Liver (tissue), 3 donors: ENCODE data around the gene BFSP1.

Source experiments
- ATF3 ChIP-seq: IDR thresholded peaks from 2 replicates; pipeline ENCODE4 v1.6.1; 2016; ENCODE audit warnings: antibody characterized with exemption
- CTCF ChIP-seq: fragments of 150-350 bp; IDR thresholded peaks from 2 replicates; pipeline ENCODE4 v1.5.1; 2017; ENCODE audit warnings: improper control_type of control experiment, low read depth, low read length; ENCODE audit not compliant: missing input control
- EGR1 ChIP-seq, 2 donors: IDR thresholded peaks; 2 replicates each; pipeline ENCODE4 v1.6.1; 2016 to 2018; ENCODE audit warnings: antibody characterized with exemption in 2 of 2, low read depth in 2 of 2
- REST ChIP-seq: IDR thresholded peaks from 2 replicates; pipeline ENCODE4 v1.6.1; 2016; ENCODE audit warnings: antibody characterized with exemption, mild to moderate bottlenecking
- YY1 ChIP-seq: IDR thresholded peaks from 2 replicates; pipeline ENCODE4 v1.6.1; 2016; ENCODE audit warnings: antibody characterized with exemption, mild to moderate bottlenecking
- TF ChIP-seq, protein P1 (sequence below): IDR thresholded peaks from 2 replicates; pipeline ENCODE4 v1.6.1; 2016; ENCODE audit warnings: antibody characterized with exemption
- donor health status: healthy.
- donor health status: healthy.

- TF ChIP-seq YY1 = no peak
- no peak for TF ChIP-seq CTCF
- TF ChIP-seq REST = no peak
- TF ChIP-seq EGR1 (IDR thresholded peaks at IDR 0.05; ENCODE audit: low read depth in 2 of 2) = no peak
- TF ChIP-seq, protein P1, sequence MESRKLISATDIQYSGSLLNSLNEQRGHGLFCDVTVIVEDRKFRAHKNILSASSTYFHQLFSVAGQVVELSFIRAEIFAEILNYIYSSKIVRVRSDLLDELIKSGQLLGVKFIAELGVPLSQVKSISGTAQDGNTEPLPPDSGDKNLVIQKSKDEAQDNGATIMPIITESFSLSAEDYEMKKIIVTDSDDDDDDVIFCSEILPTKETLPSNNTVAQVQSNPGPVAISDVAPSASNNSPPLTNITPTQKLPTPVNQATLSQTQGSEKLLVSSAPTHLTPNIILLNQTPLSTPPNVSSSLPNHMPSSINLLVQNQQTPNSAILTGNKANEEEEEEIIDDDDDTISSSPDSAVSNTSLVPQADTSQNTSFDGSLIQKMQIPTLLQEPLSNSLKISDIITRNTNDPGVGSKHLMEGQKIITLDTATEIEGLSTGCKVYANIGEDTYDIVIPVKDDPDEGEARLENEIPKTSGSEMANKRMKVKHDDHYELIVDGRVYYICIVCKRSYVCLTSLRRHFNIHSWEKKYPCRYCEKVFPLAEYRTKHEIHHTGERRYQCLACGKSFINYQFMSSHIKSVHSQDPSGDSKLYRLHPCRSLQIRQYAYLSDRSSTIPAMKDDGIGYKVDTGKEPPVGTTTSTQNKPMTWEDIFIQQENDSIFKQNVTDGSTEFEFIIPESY = no peak
- TF ChIP-seq ATF3 = no peak
Observed at GRCh38 chr20:17566345-17566744, 35.2 kb upstream of the BFSP1 start.
